ENCODE measurements around the gene CORO2A.

DNA sequence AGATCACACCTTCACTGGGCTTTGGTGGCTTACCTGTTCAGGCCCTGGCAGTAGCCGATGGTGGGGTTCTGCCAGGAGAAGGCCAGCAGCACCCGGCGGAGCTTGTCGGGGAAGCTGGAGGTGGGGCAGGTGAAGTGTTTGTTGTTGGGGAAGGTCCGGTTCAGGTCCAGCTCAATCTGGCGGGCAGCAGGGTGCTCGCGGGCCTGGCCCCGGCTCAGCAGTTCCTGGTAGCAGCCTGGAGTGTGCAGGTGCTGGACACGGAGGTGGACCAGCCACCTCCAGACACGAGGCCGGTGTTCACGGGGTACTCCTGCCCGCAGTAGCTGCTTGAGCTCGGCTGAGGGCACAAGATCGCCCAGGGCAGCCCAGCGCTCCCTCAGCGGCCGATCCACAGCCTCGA, 16.2 kb upstream of the CORO2A start:
- no peak for TF ChIP-seq PAX5 (IDR thresholded peaks at IDR 0.05; ENCODE audit: insufficient read depth, low read length, severe bottlenecking)
- TF ChIP-seq POLR2AphosphoS5 (IDR thresholded peaks at IDR 0.05; ENCODE audit: low read depth, low read length) = no peak
- no peak for TF ChIP-seq TAF1 (IDR thresholded peaks at IDR 0.05; ENCODE audit: low read depth, low read length)
- no peak for TF ChIP-seq POLR2A (IDR thresholded peaks at IDR 0.05; ENCODE audit: low read depth, low read length)
